ENCODE results near the gene AK1.

The AK1 gene

GRCh38 chr9:127818574-127818973 is 58.9 kb downstream of the AK1 start:
- no peak for DNase-seq (ENCODE audit: low read depth, low spot score)

GRCh38 chr9:127817881-127818434 is 59.5 kb downstream of the AK1 start:
- DNase-seq (ENCODE audit: low read depth, low spot score), result no peak

GRCh38 chr9:127816728-127817127 is 60.7 kb downstream of the AK1 start:
- no peak for DNase-seq (ENCODE audit: low read depth, low spot score)

Data from iPS DF 19.7 (cell line).